ENCODE data around the gene SRL.

DNA sequence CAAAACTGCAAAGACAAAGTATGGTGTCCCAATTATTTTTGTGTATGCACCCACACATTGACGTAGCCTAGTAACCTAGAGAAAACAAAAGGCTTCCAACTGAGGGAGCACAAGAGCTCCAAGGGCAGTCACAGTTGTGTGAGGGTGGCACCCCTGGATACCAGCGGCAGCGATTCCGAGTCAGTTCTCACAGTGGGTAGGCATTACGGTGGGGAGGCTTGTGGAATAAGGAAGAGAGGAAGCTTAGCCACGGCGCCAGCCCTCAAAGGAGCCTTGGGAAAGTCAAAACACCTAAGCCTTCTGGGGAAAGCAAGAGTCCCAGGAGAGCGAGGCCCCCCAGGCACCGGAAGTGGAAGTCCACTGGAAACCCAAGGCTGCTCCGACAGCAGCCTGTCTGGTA lies 94.6 kb downstream of the SRL start:
- TF ChIP-seq EZH2 (optimal IDR thresholded peaks at IDR 0.05; ENCODE audit: low read depth, low read length) (no peak), CTCF (IDR thresholded peaks at IDR 0.05; ENCODE audit: low read length) (no peak), EZH2phosphoT487 (IDR thresholded peaks at IDR 0.05; ENCODE audit: low read length) (no peak)

Measured in MM.1S (cell line).